SU-DHL-6 (cell line): ENCODE results near the gene SLC6A3.

ENCODE experiments used
- H2AFZ ChIP-seq: fragments of 200-600 bp; sonication (generic); 2 replicates; pipeline ENCODE4 v1.6.1; 2014; ENCODE audit warnings: low read depth, mild to moderate bottlenecking, moderate library complexity, mixed read lengths, antibody characterized with exemption, low read length; ENCODE audit not compliant: severe bottlenecking
- H3F3A ChIP-seq: fragments of 200-600 bp; shearing (Covaris generic); 2 replicates; pipeline ENCODE4 v1.6.0; 2016; ENCODE audit warnings: antibody characterized with exemption, mild to moderate bottlenecking; ENCODE audit not compliant: insufficient read depth
- H3K27ac ChIP-seq: fragments of 200-600 bp; sonication (generic); 2 replicates; pipeline ENCODE4 v1.5.1; 2016; ENCODE audit warnings: low read depth, mild to moderate bottlenecking, low read length, moderate library complexity, mixed read lengths
- H3K27me3 ChIP-seq: fragments of 200-600 bp; sonication (generic), shearing (Covaris generic); 2 replicates; pipeline ENCODE4 v1.6.0; 2014; ENCODE audit warnings: mild to moderate bottlenecking, low read length
- H3K36me3 ChIP-seq: fragments of 200-600 bp; sonication (generic); 2 replicates; pipeline ENCODE4 v1.6.1; 2014; ENCODE audit warnings: mild to moderate bottlenecking, low read length, mixed read lengths
- H3K4me2 ChIP-seq: fragments of 300-600, 200-600 bp; shearing (Covaris generic), sonication (generic); 2 replicates; pipeline ENCODE4 v1.6.0; 2014; ENCODE audit warnings: low read length, low read depth, mild to moderate bottlenecking; ENCODE audit not compliant: poor library complexity, severe bottlenecking
- H3K4me3 ChIP-seq: fragments of 200-600 bp; sonication (generic); 2 replicates; pipeline ENCODE4 v1.5.1; 2014; ENCODE audit warnings: antibody characterized with exemption, low read length, mild to moderate bottlenecking, mixed read lengths; ENCODE audit not compliant: insufficient read depth, poor library complexity, severe bottlenecking
- H3K79me2 ChIP-seq: fragments of 200-600 bp; sonication (generic); 2 replicates; pipeline ENCODE4 v1.6.1; 2014; ENCODE audit warnings: mild to moderate bottlenecking, low read length, moderate library complexity; ENCODE audit not compliant: insufficient read depth
- H3K9ac ChIP-seq: fragments of 200-600 bp; sonication (generic); 2 replicates; pipeline ENCODE4 v1.7.0; 2014; ENCODE audit warnings: mild to moderate bottlenecking, low read length
- H3K9me2 ChIP-seq: fragments of 200-600 bp; sonication (generic); replicated peaks from 2 replicates; pipeline ENCODE4 v1.6.1; 2014; ENCODE audit warnings: low read length; ENCODE audit not compliant: insufficient read depth
- H3K9me3 ChIP-seq: fragments of 200-600 bp; sonication (generic); 2 replicates; pipeline ENCODE4 v1.6.1; 2014; ENCODE audit warnings: low read length, mixed read lengths; ENCODE audit not compliant: insufficient read depth
- H4K20me1 ChIP-seq: fragments of 200-600 bp; sonication (generic); 2 replicates; pipeline ENCODE4 v1.6.1; 2014; ENCODE audit warnings: low read depth, mild to moderate bottlenecking, antibody characterized with exemption, low read length, moderate library complexity, mixed read lengths
- CTCF ChIP-seq: fragments of 200-600 bp; sonication (generic); IDR thresholded peaks from one replicate; pipeline ENCODE4 v1.5.1; 2017; ENCODE audit warnings: antibody characterized with exemption, mild to moderate bottlenecking, low read length, moderate library complexity; ENCODE audit not compliant: insufficient read depth, poor library complexity, severe bottlenecking
- EZH2phosphoT487 ChIP-seq: fragments of 200-600 bp; sonication (generic), shearing (Covaris generic); conservative IDR thresholded peaks from 2 replicates; pipeline ENCODE4 v1.6.1; 2018; ENCODE audit warnings: mild to moderate bottlenecking, antibody characterized with exemption, low read length, moderate library complexity, mixed read lengths

Gene SLC6A3

GRCh38 chr5:1418238-1418920 lies 26.9 kb downstream of the SLC6A3 start:
- H3K4me2 ChIP-seq, result no peak overlapping the region
- H3K9me3 ChIP-seq, result no peaks in the 10 kb centered on the region
- no peak overlapping the region for H3K27ac ChIP-seq
- no peaks in the 10 kb centered on the region for H3K27me3 ChIP-seq
- no peak overlapping the region for H3K9ac ChIP-seq
- TF ChIP-seq EZH2phosphoT487, result no peak
- no peak for TF ChIP-seq CTCF
- H3F3A ChIP-seq, result no peaks in the 10 kb centered on the region
- no peaks in the 10 kb centered on the region for H3K9me2 ChIP-seq
- H4K20me1 ChIP-seq, result no peaks in the 10 kb centered on the region
- no peak overlapping the region for H2AFZ ChIP-seq
- H3K79me2 ChIP-seq, result no peaks in the 10 kb centered on the region
- H3K4me3 ChIP-seq, result no peak overlapping the region
- no peaks in the 10 kb centered on the region for H3K36me3 ChIP-seq

- TF ChIP-seq EZH2phosphoT487, result no peak
- no peak for TF ChIP-seq CTCF
- Histone ChIP-seq H3K79me2 (no peaks in the 10 kb centered on the region), H2AFZ (no peak overlapping the region), H3K27ac (no peak overlapping the region), H4K20me1 (no peaks in the 10 kb centered on the region), H3F3A (no peaks in the 10 kb centered on the region), H3K4me2 (no peak overlapping the region), H3K9ac (no peak overlapping the region), H3K36me3 (no peaks in the 10 kb centered on the region), H3K4me3 (no peak overlapping the region), H3K9me3 (no peaks in the 10 kb centered on the region), H3K27me3 (no peaks in the 10 kb centered on the region), H3K9me2 (no peaks in the 10 kb centered on the region)
Observed at GRCh38 chr5:1417586-1418225, 27.5 kb downstream of the SLC6A3 start.

GRCh38 chr5:1416856-1417469 lies 28.3 kb downstream of the SLC6A3 start:
- Histone ChIP-seq H3K9ac (no peak overlapping the region), H3K4me3 (no peak overlapping the region), H2AFZ (no peak overlapping the region), H3F3A (no peaks in the 10 kb centered on the region), H3K79me2 (no peaks in the 10 kb centered on the region), H3K9me3 (no peaks in the 10 kb centered on the region), H4K20me1 (no peaks in the 10 kb centered on the region), H3K27ac (no peak overlapping the region), H3K36me3 (no peaks in the 10 kb centered on the region), H3K27me3 (no peaks in the 10 kb centered on the region), H3K9me2 (no peaks in the 10 kb centered on the region), H3K4me2 (no peak overlapping the region)
- TF ChIP-seq EZH2phosphoT487, result no peak
- no peak for TF ChIP-seq CTCF
